PC-3 (cell line): ENCODE measurements around the gene ARHGAP22.

ENCODE experiments used
- CTCF ChIP-seq: fragments of 300-600 bp; sonication (generic); conservative IDR thresholded peaks from 2 replicates; pipeline ENCODE4 v1.5.1; 2017; ENCODE audit warnings: antibody characterized with exemption, low read depth, mild to moderate bottlenecking, low read length
- EZH2phosphoT487 ChIP-seq: fragments of 300-600 bp; sonication (generic); IDR thresholded peaks from 2 replicates; pipeline ENCODE4 v1.6.1; 2018; ENCODE audit warnings: mild to moderate bottlenecking, antibody characterized with exemption, low read length, borderline replicate concordance

GRCh38 chr10:48458662-48459048 is 146.2 kb downstream of the ARHGAP22 start:
- no peak for TF ChIP-seq CTCF
- TF ChIP-seq EZH2phosphoT487, result no peak
